IPS-15b (cell line): Measurements from ENCODE around the gene NT5C2.

Experiments used
- H3K27me3 ChIP-seq: one replicate; pipeline ENCODE4 v1.6.1; 2013; ENCODE audit warnings: low read length; ENCODE audit not compliant: control insufficient read depth, insufficient read depth
- H3K36me3 ChIP-seq: one replicate; pipeline ENCODE4 v1.6.1; 2013; ENCODE audit warnings: low read length; ENCODE audit not compliant: control insufficient read depth, insufficient read depth
- H3K4me1 ChIP-seq: one replicate; pipeline ENCODE4 v1.6.1; 2013; ENCODE audit warnings: mild to moderate bottlenecking, low read length; ENCODE audit not compliant: control insufficient read depth, insufficient read depth
- H3K4me3 ChIP-seq: one replicate; pipeline ENCODE4 v1.5.1; 2013; ENCODE audit warnings: low read depth, low read length
- H3K9ac ChIP-seq: one replicate; pipeline ENCODE4 v1.6.1; 2013; ENCODE audit warnings: low read depth, mild to moderate bottlenecking, low read length
- H3K9me3 ChIP-seq: one replicate; pipeline ENCODE4 v1.6.1; 2013; ENCODE audit warnings: mild to moderate bottlenecking, low read length; ENCODE audit not compliant: control insufficient read depth, insufficient read depth

NT5C2 gene

GRCh38 chr10:103096130-103096529 is 96.9 kb downstream of the NT5C2 start:
- H3K27me3 ChIP-seq = no peaks in the 10 kb centered on the region
- no peak overlapping the region for H3K4me3 ChIP-seq
- H3K9me3 ChIP-seq = no peaks in the 10 kb centered on the region
- no peak overlapping the region for H3K9ac ChIP-seq
- H3K4me1 ChIP-seq = no peaks in the 10 kb centered on the region
- H3K36me3 ChIP-seq = peaks cover 6% of the 10 kb centered on the region

- Histone ChIP-seq H3K9ac (no peak overlapping the region), H3K4me3 (no peak overlapping the region), H3K9me3 (no peaks in the 10 kb centered on the region), H3K27me3 (no peaks in the 10 kb centered on the region), H3K4me1 (no peaks in the 10 kb centered on the region), H3K36me3 (peaks cover 10% of the 10 kb centered on the region)
Measured at GRCh38 chr10:103095005-103095404, 98.1 kb downstream of the NT5C2 start.

GRCh38 chr10:103090911-103091310 is 102.2 kb downstream of the NT5C2 start:
- Histone ChIP-seq H3K9me3 (no peaks in the 10 kb centered on the region), H3K27me3 (no peaks in the 10 kb centered on the region), H3K9ac (no peak overlapping the region), H3K4me1 (no peaks in the 10 kb centered on the region), H3K36me3 (peaks cover 10% of the 10 kb centered on the region), H3K4me3 (no peak overlapping the region)

GRCh38 chr10:103089493-103089892 is 103.6 kb downstream of the NT5C2 start:
- H3K27me3 ChIP-seq = no peaks in the 10 kb centered on the region

DNA sequence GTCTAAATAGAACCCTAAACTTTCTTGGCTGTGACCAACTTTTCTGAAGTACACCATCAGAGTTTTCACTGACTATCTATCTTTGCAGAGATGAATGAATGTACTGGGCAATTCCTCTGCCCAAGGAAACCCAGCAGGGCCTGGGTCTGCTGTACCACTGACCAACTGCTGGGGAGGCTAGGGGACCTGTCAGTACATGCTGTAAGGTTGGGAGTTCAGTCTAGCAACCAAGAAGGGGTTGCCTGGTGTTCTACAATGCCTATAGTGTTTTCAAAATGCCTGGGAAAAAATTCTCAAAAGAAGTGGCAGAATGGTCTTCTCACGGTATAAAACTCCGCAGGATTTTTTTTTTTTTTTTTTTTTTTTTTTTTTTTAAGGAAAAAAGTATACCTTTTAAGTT is 106.3 kb downstream of the NT5C2 start:
- Histone ChIP-seq H3K4me3 (no peak overlapping the region), H3K9me3 (no peaks in the 10 kb centered on the region), H3K9ac (no peak overlapping the region), H3K36me3 (peaks cover 13% of the 10 kb centered on the region), H3K4me1 (no peaks in the 10 kb centered on the region), H3K27me3 (no peaks in the 10 kb centered on the region)

More at GRCh38 chr10:103089493-103089892, 103.6 kb downstream of the NT5C2 start:
- Histone ChIP-seq H3K9ac (no peak overlapping the region), H3K4me1 (no peaks in the 10 kb centered on the region), H3K36me3 (peaks cover 13% of the 10 kb centered on the region), H3K4me3 (no peak overlapping the region), H3K9me3 (no peaks in the 10 kb centered on the region)

DNA sequence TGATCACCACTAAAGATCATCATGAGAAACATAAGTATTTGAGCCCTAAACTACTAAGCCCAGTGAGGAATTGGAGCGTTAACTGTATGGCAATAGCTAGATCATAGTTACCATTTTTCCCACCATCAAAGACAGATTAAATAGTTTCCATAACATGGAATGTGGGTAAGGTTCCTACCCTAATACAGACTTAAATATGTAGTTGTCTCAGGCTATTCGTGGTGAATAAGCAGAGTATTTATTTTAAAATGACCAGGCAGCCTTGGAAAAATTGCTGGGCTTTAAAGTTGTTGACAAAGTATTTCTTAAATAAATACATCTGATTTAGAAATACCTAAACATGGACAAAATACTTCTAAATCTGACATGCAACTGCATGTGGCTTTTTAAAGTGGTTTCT is 106.8 kb downstream of the NT5C2 start:
- H3K36me3 ChIP-seq = peaks cover 13% of the 10 kb centered on the region
- H3K9ac ChIP-seq = no peak overlapping the region
- no peak overlapping the region for H3K4me3 ChIP-seq
- no peaks in the 10 kb centered on the region for H3K27me3 ChIP-seq
- H3K4me1 ChIP-seq = no peaks in the 10 kb centered on the region
- no peaks in the 10 kb centered on the region for H3K9me3 ChIP-seq

DNA sequence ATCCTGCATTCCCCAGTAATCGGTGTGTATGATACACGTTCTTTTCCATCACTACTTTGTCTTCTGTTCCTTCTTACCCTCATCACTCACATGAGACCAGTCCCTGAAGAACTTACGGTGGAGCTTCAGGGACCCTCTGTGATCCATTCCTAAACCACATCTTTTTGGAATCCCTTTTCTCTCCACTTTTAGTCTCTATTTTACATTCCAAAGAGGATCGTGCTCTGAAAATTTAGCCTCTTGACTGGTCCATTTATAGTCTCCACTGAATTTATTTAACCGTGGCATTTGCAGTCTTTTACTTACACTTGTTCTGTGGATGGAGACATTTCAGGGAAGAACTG is 109.1 kb downstream of the NT5C2 start:
- H3K9ac ChIP-seq = no peak overlapping the region
- no peaks in the 10 kb centered on the region for H3K4me1 ChIP-seq
- H3K4me3 ChIP-seq = no peak overlapping the region
- peaks cover 4% of the 10 kb centered on the region for H3K36me3 ChIP-seq
- H3K27me3 ChIP-seq = no peaks in the 10 kb centered on the region
- no peaks in the 10 kb centered on the region for H3K9me3 ChIP-seq

- H3K36me3 ChIP-seq = peaks cover 4% of the 10 kb centered on the region
- H3K27me3 ChIP-seq = no peaks in the 10 kb centered on the region
- H3K4me1 ChIP-seq = no peaks in the 10 kb centered on the region
- H3K4me3 ChIP-seq = no peak overlapping the region
- H3K9me3 ChIP-seq = no peaks in the 10 kb centered on the region
- H3K9ac ChIP-seq = no peak overlapping the region
Measured at GRCh38 chr10:103083266-103083976, 109.7 kb downstream of the NT5C2 start.

GRCh38 chr10:103082683-103083082 is 110.4 kb downstream of the NT5C2 start:
- Histone ChIP-seq H3K36me3 (peaks cover 7% of the 10 kb centered on the region), H3K9ac (no peak overlapping the region), H3K4me3 (no peak overlapping the region), H3K4me1 (no peaks in the 10 kb centered on the region), H3K9me3 (no peaks in the 10 kb centered on the region), H3K27me3 (no peaks in the 10 kb centered on the region)

GRCh38 chr10:103080891-103081581 is 112.0 kb downstream of the NT5C2 start:
- peaks cover 15% of the 10 kb centered on the region for H3K36me3 ChIP-seq
- H3K27me3 ChIP-seq = no peaks in the 10 kb centered on the region
- no peaks in the 10 kb centered on the region for H3K4me1 ChIP-seq
- H3K4me3 ChIP-seq = no peak overlapping the region
- H3K9me3 ChIP-seq = no peaks in the 10 kb centered on the region
- H3K9ac ChIP-seq = no peak overlapping the region

DNA sequence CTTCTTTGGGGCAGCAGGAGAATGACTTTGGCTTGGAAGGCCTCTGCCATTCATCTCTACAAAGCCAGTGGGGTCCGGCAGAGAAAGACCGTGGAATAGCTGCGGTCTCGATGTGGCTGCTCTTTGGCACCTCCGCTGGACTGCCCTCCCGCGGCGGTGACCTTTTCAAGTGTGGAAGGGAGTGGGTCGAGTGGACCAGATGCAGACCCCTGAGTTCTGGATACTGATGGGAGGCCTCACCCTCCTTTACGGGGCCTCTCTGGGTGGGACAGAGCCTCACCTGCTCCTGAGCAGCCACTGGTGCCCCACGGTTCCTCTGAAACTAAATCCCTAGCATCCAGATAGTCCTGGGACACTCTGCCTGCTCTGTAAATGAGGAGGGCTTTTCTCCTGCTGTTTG is 113.1 kb downstream of the NT5C2 start:
- no peak overlapping the region for H3K9ac ChIP-seq
- no peaks in the 10 kb centered on the region for H3K27me3 ChIP-seq
- H3K4me1 ChIP-seq = no peaks in the 10 kb centered on the region
- peaks cover 12% of the 10 kb centered on the region for H3K36me3 ChIP-seq
- H3K9me3 ChIP-seq = no peaks in the 10 kb centered on the region
- H3K4me3 ChIP-seq = no peak overlapping the region

- H3K4me3 ChIP-seq = no peak overlapping the region
- H3K9ac ChIP-seq = no peak overlapping the region
- no peaks in the 10 kb centered on the region for H3K9me3 ChIP-seq
- no peaks in the 10 kb centered on the region for H3K4me1 ChIP-seq
- peaks cover 12% of the 10 kb centered on the region for H3K36me3 ChIP-seq
- H3K27me3 ChIP-seq = no peaks in the 10 kb centered on the region
Measured at GRCh38 chr10:103079100-103079499, 114.0 kb downstream of the NT5C2 start.
